ENCODE measurements around the gene KIF1B.

DNA sequence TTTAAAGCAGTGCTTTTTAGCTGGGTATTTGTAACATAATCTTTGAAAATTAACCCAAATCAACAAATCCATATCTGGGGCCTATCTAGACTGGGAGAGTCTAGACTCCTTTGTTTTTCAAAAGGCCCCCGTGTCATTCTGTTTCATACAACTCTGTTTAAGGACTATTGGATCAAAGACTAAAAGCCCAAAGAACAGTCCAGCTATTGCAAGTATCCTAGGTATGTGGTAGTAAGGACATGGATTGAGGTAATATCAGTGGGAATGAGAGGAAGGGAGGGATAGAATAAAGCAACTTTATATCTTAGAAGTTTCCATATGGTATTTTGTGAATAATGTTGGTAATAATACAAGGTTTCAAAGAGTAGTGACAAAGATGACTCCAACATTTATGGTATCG, 18.2 kb downstream of the KIF1B start:
- TF ChIP-seq POLR2A (IDR thresholded peaks at IDR 0.05): no peak
- no peak for TF ChIP-seq CTCF (IDR thresholded peaks at IDR 0.05)

All from right lobe of liver (tissue), 4 donors.